HFF-Myc (cell line): ENCODE measurements around the gene FIGN.

Experiments
- DNase-seq: peaks from one replicate; pipeline ENCODE4 v3.0.0-alpha.2; 2011; ENCODE audit warnings: low read depth; ENCODE audit errors: extremely low read depth
- H3K4me3 ChIP-seq: replicated peaks from 2 replicates; pipeline ENCODE4 v1.5.1; 2011; ENCODE audit warnings: low read depth, mild to moderate bottlenecking, control low read depth, low read length
- CTCF ChIP-seq: IDR thresholded peaks from 2 replicates; pipeline ENCODE4 v1.5.1; 2012; ENCODE audit warnings: mild to moderate bottlenecking, low read depth, low read length, control low read depth; ENCODE audit errors: missing control alignments

FIGN gene

GRCh38 chr2:163673522-163673921, 62.3 kb downstream of the FIGN start:
- TF ChIP-seq CTCF = no peak
- H3K4me3 ChIP-seq = no peak overlapping the region
- no peak for DNase-seq

- no peak overlapping the region for H3K4me3 ChIP-seq
- DNase-seq = no peak
Measured at GRCh38 chr2:163670929-163671328, 64.9 kb downstream of the FIGN start.

GRCh38 chr2:163669506-163669905, 66.3 kb downstream of the FIGN start:
- no peak overlapping the region for H3K4me3 ChIP-seq
- DNase-seq = no peak
- no peak for TF ChIP-seq CTCF

More at GRCh38 chr2:163670929-163671328, 64.9 kb downstream of the FIGN start:
- TF ChIP-seq CTCF = no peak

- no peak for TF ChIP-seq CTCF
- DNase-seq = peak; percentile 91
- H3K4me3 ChIP-seq = no peak overlapping the region
Measured at GRCh38 chr2:163667064-163667887, 68.5 kb downstream of the FIGN start.

- no peak overlapping the region for H3K4me3 ChIP-seq
- no peak for DNase-seq
- TF ChIP-seq CTCF = no peak
Measured at GRCh38 chr2:163665817-163666216, 70.0 kb downstream of the FIGN start.

- DNase-seq = no peak
- no peak overlapping the region for H3K4me3 ChIP-seq
- no peak for TF ChIP-seq CTCF
Measured at GRCh38 chr2:163665051-163665450, 70.8 kb downstream of the FIGN start.

- H3K4me3 ChIP-seq = no peak overlapping the region
- no peak for TF ChIP-seq CTCF
- peak; percentile 43 for DNase-seq
Measured at GRCh38 chr2:163664610-163665009, 71.2 kb downstream of the FIGN start.
